Measurements from ENCODE around the gene GGTLC1.
"Not testable (repeated sequence)": the region's sequence is repeated elsewhere in the genome, so short reads cannot be mapped to it uniquely, and the experiment has no call there.

Gene GGTLC1

GRCh38 chr20:23995291-23995690 is 6.7 kb upstream of the GGTLC1 start:
- DNase-seq (ENCODE audit: low read depth in 3 of 3, low spot score in 1 of 3), result not testable (repeated sequence)

DNA sequence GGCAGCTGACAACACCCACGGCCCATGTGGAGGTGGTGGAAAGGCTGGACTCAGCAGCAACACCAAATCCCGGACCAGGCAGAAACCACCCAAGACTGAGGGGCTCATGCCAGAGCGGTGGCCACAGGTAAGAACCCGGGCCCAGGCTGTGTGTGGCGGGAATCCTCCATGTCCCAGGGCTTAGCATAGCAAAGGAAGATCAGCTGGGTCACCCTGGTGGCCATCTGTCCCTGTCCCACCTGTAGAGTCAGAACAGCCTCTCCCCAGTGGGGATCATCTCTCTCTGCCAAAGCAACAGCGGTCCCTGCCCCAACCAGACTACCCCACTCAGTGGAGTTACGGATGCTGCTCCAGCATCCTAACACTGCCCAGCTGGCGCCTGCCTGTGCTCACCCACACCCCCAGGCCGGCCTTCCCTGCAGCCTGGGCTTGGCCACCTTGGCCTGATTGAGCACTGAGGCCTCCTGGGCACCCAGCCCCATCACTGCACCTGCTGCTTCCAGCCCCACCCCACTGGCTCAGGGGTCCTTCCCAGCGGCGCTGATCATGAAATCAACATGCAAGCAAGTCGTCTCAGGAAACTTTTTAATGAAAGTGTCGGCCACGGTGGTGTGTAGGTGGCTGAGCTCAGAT is 5.5 kb upstream of the GGTLC1 start:
- not testable (repeated sequence) for DNase-seq (ENCODE audit: low read depth in 3 of 3, low spot score in 1 of 3)

- DNase-seq (ENCODE audit: low read depth in 3 of 3, low spot score in 1 of 3), result not testable (repeated sequence)
Measured at GRCh38 chr20:23993440-23993839, 4.9 kb upstream of the GGTLC1 start.

- not testable (repeated sequence) for DNase-seq (ENCODE audit: low read depth in 3 of 3, low spot score in 1 of 3)
Measured at GRCh38 chr20:23990296-23990695, 1.7 kb upstream of the GGTLC1 start.

DNA sequence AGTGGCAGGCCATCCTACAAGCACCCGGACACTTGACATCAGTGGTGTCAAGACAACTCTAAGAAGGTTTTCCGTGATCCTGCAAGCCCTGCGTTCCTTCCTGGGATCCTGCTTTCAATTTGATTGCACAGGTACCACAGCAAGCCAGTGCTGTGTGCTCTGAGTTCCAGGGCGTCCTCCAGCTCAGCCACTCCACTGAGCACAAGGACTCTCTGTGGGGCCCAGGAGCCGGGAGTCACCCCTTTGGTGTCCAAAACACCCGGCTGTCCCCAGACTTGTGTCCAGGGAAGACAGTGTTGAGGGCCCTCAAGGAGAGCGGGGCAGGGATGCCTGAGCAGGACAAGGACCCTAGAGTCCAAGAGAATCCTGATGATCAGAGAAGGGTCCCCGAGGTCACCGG is 387 bp upstream of the GGTLC1 start:
- not testable (repeated sequence) for DNase-seq (ENCODE audit: low read depth in 3 of 3, low spot score in 1 of 3)

- DNase-seq (ENCODE audit: low read depth in 3 of 3, low spot score in 1 of 3), result not testable (repeated sequence)
Measured at GRCh38 chr20:23986716-23987115, 1.9 kb downstream of the GGTLC1 start.

DNA sequence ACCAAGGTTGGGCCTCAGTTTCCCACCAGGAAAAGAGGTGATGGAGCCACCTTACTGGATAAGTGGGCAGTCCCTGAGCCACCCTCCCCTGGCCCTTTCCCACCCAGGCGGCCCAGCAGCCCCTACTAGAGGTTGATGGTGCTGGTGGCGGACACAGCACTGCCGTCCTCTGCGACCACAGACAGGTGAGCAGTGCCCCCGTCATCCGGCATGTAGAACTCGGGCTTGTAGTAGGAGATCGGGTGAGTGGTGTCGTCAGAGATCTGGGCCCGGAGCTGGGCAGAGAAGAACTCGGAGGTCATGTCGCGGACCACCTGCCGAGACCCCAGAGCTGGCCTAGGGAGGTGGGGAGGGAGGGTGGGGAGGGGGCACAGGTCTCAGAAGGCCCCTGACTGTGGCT is 2.3 kb downstream of the GGTLC1 start:
- not testable (repeated sequence) for DNase-seq (ENCODE audit: low read depth in 3 of 3, low spot score in 1 of 3)

DNA sequence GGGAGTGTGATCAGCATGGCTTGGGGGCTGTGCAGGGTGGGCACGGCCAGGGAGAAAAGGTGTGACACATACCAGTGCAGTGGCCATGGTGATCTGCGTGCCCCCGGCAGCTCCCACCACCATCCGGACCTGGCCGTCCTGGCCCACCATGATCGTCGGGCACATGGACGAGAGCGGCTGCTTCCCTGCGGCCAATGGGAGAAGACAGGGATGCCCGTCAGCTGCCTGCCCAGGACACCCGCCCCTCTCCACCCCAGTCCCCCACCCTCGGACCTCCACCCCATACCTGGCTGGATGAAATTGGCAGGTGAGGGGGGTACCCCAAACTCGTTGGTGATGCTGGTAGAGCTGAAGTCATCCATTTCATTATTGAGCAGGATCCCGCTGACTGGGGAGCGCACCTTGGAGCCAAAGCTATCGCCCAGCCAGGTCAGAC is 2.8 kb downstream of the GGTLC1 start:
- DNase-seq (ENCODE audit: low read depth in 3 of 3, low spot score in 1 of 3), result not testable (repeated sequence)

GRCh38 chr20:23985066-23985789 is 3.4 kb downstream of the GGTLC1 start:
- DNase-seq (ENCODE audit: low read depth in 3 of 3, low spot score in 1 of 3), result not testable (repeated sequence)

GRCh38 chr20:23984476-23985023 is 4.0 kb downstream of the GGTLC1 start:
- not testable (repeated sequence) for DNase-seq (ENCODE audit: low read depth in 3 of 3, low spot score in 1 of 3)

- not testable (repeated sequence) for DNase-seq (ENCODE audit: low read depth in 3 of 3, low spot score in 1 of 3)
Measured at GRCh38 chr20:23982112-23983018, 6.2 kb downstream of the GGTLC1 start.

DNA sequence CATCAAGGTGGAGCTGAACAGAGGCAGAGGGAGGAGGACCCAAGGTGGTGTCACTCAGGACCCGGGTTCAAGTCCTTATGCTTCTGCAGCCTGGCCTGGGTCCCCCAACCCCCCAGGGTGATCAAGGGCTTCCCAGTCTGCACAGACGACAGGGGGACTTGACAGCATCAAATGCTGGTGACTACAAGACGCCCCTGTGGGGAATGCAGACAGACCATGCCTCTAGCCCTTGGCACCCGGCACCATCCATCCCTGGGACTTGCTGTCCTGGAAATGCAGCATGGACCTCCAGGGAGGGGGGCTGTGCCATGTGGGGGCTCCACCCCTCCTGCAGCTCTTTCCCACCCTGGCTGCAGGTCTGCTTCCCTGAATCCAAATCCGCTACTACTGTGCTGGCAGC is 7.1 kb downstream of the GGTLC1 start:
- DNase-seq (ENCODE audit: low read depth in 3 of 3, low spot score in 1 of 3), result not testable (repeated sequence)

GRCh38 chr20:23981014-23981413 is 7.6 kb downstream of the GGTLC1 start:
- DNase-seq (ENCODE audit: low read depth in 3 of 3, low spot score in 1 of 3), result not testable (repeated sequence)

DNA sequence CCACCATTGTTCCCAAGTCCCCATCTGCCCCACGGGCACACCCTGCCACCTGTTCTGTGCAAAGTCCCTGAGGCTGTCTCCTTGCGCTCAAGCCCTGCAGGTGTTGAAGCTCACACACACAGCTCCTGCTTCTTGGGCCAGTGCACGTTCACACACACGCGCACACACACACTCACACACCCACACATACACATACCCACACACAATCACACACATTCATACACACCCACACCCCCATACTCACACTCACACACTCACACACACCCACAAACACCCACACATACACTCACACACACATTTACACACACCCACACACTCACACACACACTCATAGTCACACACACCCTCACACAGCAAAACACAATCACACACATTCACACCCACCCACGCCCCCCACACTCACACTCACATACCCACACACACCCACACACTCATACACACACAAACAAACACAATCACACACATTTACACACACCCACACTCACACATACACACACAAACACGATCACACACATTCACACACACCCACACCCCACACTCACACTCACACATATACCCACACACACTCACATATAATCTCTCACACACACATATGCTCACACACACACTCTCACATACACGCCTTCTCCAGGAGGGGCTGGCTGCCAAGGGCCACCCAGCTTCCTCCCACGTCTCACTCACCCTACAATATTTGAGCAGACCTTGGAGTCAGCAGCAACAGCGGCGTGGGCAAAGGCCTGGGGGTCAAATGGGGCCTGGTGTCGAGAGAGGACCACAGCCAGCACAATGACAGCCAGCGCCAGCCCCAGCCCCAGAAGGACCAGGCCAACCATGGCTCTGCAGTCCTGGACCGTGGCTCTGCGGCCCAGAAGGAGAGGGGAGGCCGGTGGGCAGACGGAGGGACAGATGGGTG is 8.4 kb downstream of the GGTLC1 start:
- DNase-seq (ENCODE audit: low read depth in 3 of 3, low spot score in 1 of 3), result not testable (repeated sequence)

DNA sequence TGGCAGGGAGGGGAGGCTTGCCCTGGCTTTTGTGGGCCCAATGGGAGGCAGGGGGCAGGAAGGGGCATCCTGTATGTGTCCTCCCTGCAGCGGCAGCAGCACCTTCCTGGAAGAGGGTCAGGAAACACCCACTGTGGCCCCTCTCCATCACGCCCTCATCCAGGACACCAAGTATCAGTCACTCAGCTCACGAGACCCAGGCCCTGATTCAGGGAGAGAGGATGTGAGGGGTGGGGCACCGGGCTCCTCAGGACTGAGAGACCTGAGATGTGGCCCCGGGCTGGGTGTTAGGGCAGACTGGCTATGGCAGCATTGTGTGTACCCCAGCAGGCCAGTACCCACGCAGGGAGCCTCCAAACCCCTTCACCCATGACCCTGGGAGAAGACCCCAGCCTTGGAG is 9.2 kb downstream of the GGTLC1 start:
- not testable (repeated sequence) for DNase-seq (ENCODE audit: low read depth in 3 of 3, low spot score in 1 of 3)

DNA sequence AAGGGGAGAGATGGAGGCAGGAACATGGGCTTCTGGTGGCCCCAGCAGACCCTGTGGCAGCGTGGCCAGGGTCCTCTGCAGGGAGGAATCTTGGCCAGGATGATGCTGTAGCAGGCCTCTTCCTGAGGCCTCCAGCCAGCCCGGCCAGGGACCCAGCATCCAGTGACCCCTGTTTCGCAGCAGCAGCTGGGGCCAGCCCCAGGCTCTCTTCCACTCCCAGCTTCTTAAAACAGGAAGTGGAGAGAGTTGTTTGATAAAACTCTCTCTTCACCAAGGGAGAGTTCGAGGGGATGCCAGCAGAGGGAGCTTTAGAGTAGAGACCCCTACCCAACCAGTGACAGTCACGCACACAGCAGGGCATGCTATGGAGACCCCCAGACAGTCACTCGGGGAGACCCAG is 10.1 kb downstream of the GGTLC1 start:
- DNase-seq (ENCODE audit: low read depth in 3 of 3, low spot score in 1 of 3), result not testable (repeated sequence)

DNA sequence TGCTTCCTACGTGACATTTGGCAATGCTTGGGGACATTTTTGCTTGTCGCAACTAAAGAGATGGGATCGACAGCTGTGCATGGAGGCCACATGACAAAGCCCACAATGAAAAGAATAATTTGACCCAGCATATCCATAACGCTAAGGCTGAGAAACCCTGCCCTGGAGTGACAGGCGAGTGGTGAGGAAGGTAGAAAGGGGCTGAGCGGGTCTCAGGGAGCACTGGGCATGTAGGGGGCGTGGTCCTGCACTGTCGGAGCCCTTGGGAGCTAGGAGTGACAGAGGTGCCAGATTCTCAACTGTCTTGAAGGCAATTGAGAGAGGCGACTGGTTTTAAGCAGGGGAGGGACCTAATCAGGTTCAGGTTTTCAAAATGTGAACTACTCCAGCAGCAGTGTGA is 13.6 kb downstream of the GGTLC1 start:
- no peak for DNase-seq (ENCODE audit: low read depth in 3 of 3, low spot score in 1 of 3)

DNA sequence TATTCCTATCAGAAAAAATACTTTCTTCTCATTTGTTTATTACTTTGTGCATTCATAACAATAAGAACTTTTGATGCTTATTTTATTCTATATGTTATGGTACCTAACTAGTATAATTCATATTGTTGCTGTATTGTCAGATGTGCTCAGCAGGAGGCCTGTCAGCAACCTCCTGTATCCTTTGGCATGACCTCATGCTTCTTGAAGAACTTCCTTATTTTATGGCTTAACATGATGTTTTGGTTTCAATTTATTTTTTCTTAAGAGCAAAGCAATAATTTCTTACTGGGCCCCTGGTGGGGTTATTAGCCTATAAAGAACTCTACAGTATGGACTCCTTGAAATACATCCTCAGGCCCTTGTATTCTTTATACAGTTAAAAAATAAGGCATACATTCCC is 17.3 kb downstream of the GGTLC1 start:
- DNase-seq (ENCODE audit: low read depth in 3 of 3, low spot score in 1 of 3), result no peak

DNA sequence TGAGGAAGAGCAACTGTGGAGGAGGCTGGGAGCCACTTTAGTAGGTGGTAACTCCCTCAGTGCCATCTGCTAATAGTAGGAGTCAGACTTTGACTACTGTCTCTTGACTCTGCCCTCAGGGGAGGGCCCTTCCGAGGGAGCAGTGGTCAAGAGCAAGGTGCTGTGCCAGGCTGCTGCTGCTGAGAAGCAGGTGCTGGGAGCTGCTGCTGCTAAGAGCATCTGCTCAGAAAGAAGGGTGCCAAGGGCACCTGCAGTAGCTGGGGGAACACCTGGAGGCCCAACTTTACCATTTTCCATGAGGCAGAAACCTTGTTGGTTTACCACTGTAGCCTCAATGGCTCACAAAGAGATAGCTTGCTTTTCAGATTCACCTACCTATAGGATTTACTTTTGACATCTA is 18.5 kb downstream of the GGTLC1 start:
- no peak for DNase-seq (ENCODE audit: low read depth in 3 of 3, low spot score in 1 of 3)

DNA sequence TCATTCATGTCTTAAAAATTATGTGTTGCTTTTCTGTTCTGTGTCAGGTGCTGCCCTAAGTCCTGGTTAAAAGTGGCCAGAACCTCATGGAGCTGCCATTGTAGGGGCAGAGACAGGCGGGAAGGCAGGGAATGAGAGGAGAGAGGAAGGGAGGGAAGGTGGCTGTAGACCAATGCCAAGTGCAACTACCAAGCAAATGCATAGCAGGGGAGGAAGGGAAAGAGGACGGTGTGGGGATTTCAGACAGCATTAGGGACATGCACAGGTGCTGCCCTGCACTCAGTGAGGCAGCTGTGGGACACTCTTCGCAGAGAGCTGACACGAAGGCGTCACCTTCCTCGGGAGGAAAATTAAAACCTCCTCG is 21.0 kb downstream of the GGTLC1 start:
- no peak for DNase-seq (ENCODE audit: low read depth in 3 of 3, low spot score in 1 of 3)

Measured in stimulated activated CD4-positive, alpha-beta T cell treated with anti-CD3 and anti-CD28 coated beads, TNF-alpha, amount 100 ng/mL, for 1 hour (primary cell).